Fibroblast of lung (primary cell): Measurements from ENCODE around the gene MAP3K7.

Experiments
- EZH2 ChIP-seq: IDR thresholded peaks from 2 replicates; pipeline ENCODE4 v1.5.1; 2012; ENCODE audit warnings: low read length, control low read depth, mild to moderate bottlenecking; ENCODE audit errors: missing control alignments
- TF ChIP-seq, protein P1 (sequence below), 2 donors: IDR thresholded peaks in 1 of 2; conservative IDR thresholded peaks in 1 of 2; 1 replicate in 1 of 2; 2 replicates in 1 of 2; pipeline ENCODE4 v1.5.1; 2011 to 2012; ENCODE audit warnings: low read length in 2 of 2, control low read depth in 1 of 2, inconsistent platforms in 1 of 2, low read depth in 1 of 2, mild to moderate bottlenecking in 1 of 2

DNA sequence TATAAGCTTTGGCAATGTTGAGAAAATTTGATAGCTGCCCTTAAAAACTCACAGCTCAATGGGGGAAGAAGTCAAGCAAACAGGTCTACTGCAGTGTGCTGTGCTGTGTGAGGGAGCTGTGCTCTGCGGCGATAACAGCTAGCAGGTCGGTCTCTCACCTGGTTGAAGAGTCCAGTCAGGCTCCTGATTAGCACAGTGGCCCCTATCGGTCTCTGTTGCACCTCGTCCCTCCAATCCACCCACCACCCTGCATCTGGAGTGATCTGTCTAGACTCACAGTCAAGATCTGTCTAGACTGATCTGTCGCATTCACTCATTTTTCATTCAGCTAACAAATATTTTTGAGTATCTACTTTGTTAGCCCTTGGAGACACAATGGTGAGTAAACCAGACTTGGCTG, 94.1 kb downstream of the MAP3K7 start:
- TF ChIP-seq, protein P1, sequence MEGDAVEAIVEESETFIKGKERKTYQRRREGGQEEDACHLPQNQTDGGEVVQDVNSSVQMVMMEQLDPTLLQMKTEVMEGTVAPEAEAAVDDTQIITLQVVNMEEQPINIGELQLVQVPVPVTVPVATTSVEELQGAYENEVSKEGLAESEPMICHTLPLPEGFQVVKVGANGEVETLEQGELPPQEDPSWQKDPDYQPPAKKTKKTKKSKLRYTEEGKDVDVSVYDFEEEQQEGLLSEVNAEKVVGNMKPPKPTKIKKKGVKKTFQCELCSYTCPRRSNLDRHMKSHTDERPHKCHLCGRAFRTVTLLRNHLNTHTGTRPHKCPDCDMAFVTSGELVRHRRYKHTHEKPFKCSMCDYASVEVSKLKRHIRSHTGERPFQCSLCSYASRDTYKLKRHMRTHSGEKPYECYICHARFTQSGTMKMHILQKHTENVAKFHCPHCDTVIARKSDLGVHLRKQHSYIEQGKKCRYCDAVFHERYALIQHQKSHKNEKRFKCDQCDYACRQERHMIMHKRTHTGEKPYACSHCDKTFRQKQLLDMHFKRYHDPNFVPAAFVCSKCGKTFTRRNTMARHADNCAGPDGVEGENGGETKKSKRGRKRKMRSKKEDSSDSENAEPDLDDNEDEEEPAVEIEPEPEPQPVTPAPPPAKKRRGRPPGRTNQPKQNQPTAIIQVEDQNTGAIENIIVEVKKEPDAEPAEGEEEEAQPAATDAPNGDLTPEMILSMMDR (conservative IDR thresholded peaks at IDR 0.05 in 1 of 2, IDR thresholded peaks at IDR 0.05 in 1 of 2; ENCODE audit: low read depth in 1 of 2, low read length in 2 of 2) = no peak
- no peak for TF ChIP-seq EZH2
